Neutrophil (primary cell): ENCODE measurements around the gene OIT3.

ENCODE experiments used
- H3K27ac ChIP-seq: fragments of 200-600 bp; sonication (generic); 2 replicates; pipeline ENCODE4 v1.5.1; 2016; ENCODE audit warnings: mild to moderate bottlenecking, moderate library complexity
- H3K27me3 ChIP-seq: fragments of 200-600 bp; sonication (generic); 2 replicates; pipeline ENCODE4 v1.6.0; 2016; ENCODE audit warnings: mild to moderate bottlenecking
- H3K36me3 ChIP-seq: fragments of 200-600 bp; sonication (generic); 2 replicates; pipeline ENCODE4 v1.5.1; 2017
- H3K4me1 ChIP-seq, 2 experiments: fragments of 200-600 bp in 1 of 2; sonication (generic) in 1 of 2; 1 replicate in 1 of 2; 2 replicates in 1 of 2; pipeline versions ENCODE4 v1.5.1 to v1.6.1; 2013 to 2016; ENCODE audit warnings: low read depth in 1 of 2, low read length in 1 of 2, mild to moderate bottlenecking in 1 of 2, moderate library complexity in 1 of 2; ENCODE audit not compliant: control insufficient read depth in 1 of 2, insufficient read depth in 1 of 2
- H3K4me3 ChIP-seq, 2 experiments: fragments of 200-600 bp in 1 of 2; sonication (generic) in 1 of 2; 1 replicate in 1 of 2; 2 replicates in 1 of 2; pipeline ENCODE4 v1.5.1; 2013 to 2016; ENCODE audit warnings: low read depth in 1 of 2, low read length in 1 of 2, mild to moderate bottlenecking in 1 of 2, moderate library complexity in 1 of 2
- H3K9me3 ChIP-seq: fragments of 200-600 bp; sonication (generic); 2 replicates; pipeline ENCODE4 v1.5.1; 2016
- CTCF ChIP-seq: fragments of 200-600 bp; sonication (generic); IDR thresholded peaks from 2 replicates; pipeline ENCODE4 v1.5.1; 2016; ENCODE audit warnings: antibody characterized with exemption

Gene OIT3

GRCh38 chr10:72932259-72933015 lies 38.9 kb downstream of the OIT3 start:
- Histone ChIP-seq H3K36me3 (no peaks in the 10 kb centered on the region), H3K27ac (no peak overlapping the region), H3K4me1 (no peaks in the 10 kb centered on the region), H3K27me3 (no peaks in the 10 kb centered on the region), H3K9me3 (no peaks in the 10 kb centered on the region), H3K4me3 (no peak overlapping the region)
- TF ChIP-seq CTCF, result no peak

- TF ChIP-seq CTCF, result no peak
- no peaks in the 10 kb centered on the region for H3K9me3 ChIP-seq
- H3K27ac ChIP-seq, result no peak overlapping the region
- no peaks in the 10 kb centered on the region for H3K36me3 ChIP-seq
- H3K4me3 ChIP-seq, result no peak overlapping the region
- H3K4me1 ChIP-seq, result no peaks in the 10 kb centered on the region
- H3K27me3 ChIP-seq, result no peaks in the 10 kb centered on the region
Measured at GRCh38 chr10:72935361-72935760, 41.8 kb downstream of the OIT3 start.

GRCh38 chr10:72943498-72944234 lies 50.1 kb downstream of the OIT3 start:
- no peak for TF ChIP-seq CTCF
- H3K27me3 ChIP-seq, result peaks cover 5% of the 10 kb centered on the region
- H3K9me3 ChIP-seq, result no peaks in the 10 kb centered on the region
- no peaks in the 10 kb centered on the region for H3K4me1 ChIP-seq
- no peak overlapping the region for H3K27ac ChIP-seq
- H3K36me3 ChIP-seq, result no peaks in the 10 kb centered on the region
- H3K4me3 ChIP-seq, result no peak overlapping the region

GRCh38 chr10:72946963-72947362 lies 53.4 kb downstream of the OIT3 start:
- H3K27me3 ChIP-seq, result peaks cover 5% of the 10 kb centered on the region
- TF ChIP-seq CTCF, result no peak

GRCh38 chr10:72948762-72949161 lies 55.2 kb downstream of the OIT3 start:
- Histone ChIP-seq H3K9me3 (no peaks in the 10 kb centered on the region), H3K4me1 (no peaks in the 10 kb centered on the region), H3K27ac (no peak overlapping the region), H3K4me3 (no peak overlapping the region), H3K27me3 (peaks cover 5% of the 10 kb centered on the region), H3K36me3 (no peaks in the 10 kb centered on the region)
- TF ChIP-seq CTCF, result no peak

More at GRCh38 chr10:72946963-72947362, 53.4 kb downstream of the OIT3 start:
- Histone ChIP-seq H3K4me3 (no peak overlapping the region), H3K36me3 (no peaks in the 10 kb centered on the region), H3K4me1 (no peaks in the 10 kb centered on the region), H3K27ac (no peak overlapping the region), H3K9me3 (no peaks in the 10 kb centered on the region)
